GM06990 (cell line): ENCODE data around the gene CAMK1D.
A peak's percentile ranks its signal among the peaks of the same experiment; 100 is the strongest.

ENCODE experiments used
- DNase-seq: peaks from one replicate; pipeline ENCODE4 v3.0.0-alpha.2; 2011; ENCODE audit not compliant: insufficient read length; ENCODE audit errors: extremely low read depth
- H3K27me3 ChIP-seq: replicated peaks from 2 replicates; pipeline ENCODE4 v1.6.0; 2011; ENCODE audit warnings: low read length; ENCODE audit not compliant: control insufficient read depth, insufficient read depth
- H3K36me3 ChIP-seq: 2 replicates; pipeline ENCODE4 v1.5.1; 2011; ENCODE audit warnings: low read length; ENCODE audit not compliant: control insufficient read depth, insufficient read depth
- H3K4me3 ChIP-seq: replicated peaks from 2 replicates; pipeline ENCODE4 v1.5.1; 2011; ENCODE audit warnings: low read depth, mild to moderate bottlenecking, control low read depth, low read length
- CTCF ChIP-seq: IDR thresholded peaks from 2 replicates; pipeline ENCODE4 v1.5.1; 2011; ENCODE audit warnings: low read length, control low read depth, mild to moderate bottlenecking, inconsistent platforms; ENCODE audit not compliant: insufficient read depth, poor library complexity, severe bottlenecking

The CAMK1D gene

GRCh38 chr10:12843296-12843945 lies 494.1 kb downstream of the CAMK1D start:
- DNase-seq: no peak
- no peak for TF ChIP-seq CTCF
- Histone ChIP-seq H3K27me3 (no peaks in the 10 kb centered on the region), H3K4me3 (no peak overlapping the region), H3K36me3 (no peaks in the 10 kb centered on the region)

GRCh38 chr10:12844811-12845483 lies 495.6 kb downstream of the CAMK1D start:
- no peaks in the 10 kb centered on the region for H3K36me3 ChIP-seq
- no peak overlapping the region for H3K4me3 ChIP-seq
- no peak for TF ChIP-seq CTCF
- no peak for DNase-seq
- H3K27me3 ChIP-seq: no peaks in the 10 kb centered on the region; the same call in 1 of the 2 replicates

GRCh38 chr10:12846718-12847117 lies 497.4 kb downstream of the CAMK1D start:
- DNase-seq: no peak
- Histone ChIP-seq H3K27me3 (no peaks in the 10 kb centered on the region; the same call in 1 of the 2 replicates), H3K36me3 (no peaks in the 10 kb centered on the region), H3K4me3 (no peak overlapping the region)
- no peak for TF ChIP-seq CTCF

- no peak overlapping the region for H3K4me3 ChIP-seq
- peak; percentile 63 for TF ChIP-seq CTCF
- DNase-seq: no peak
Measured at GRCh38 chr10:12847361-12847975, 498.1 kb downstream of the CAMK1D start.

GRCh38 chr10:12848439-12849173 lies 499.3 kb downstream of the CAMK1D start:
- Histone ChIP-seq H3K36me3 (no peaks in the 10 kb centered on the region), H3K4me3 (no peak overlapping the region), H3K27me3 (no peaks in the 10 kb centered on the region; the same call in 1 of the 2 replicates)
- TF ChIP-seq CTCF: no peak
- DNase-seq: no peak

More at GRCh38 chr10:12847361-12847975, 498.1 kb downstream of the CAMK1D start:
- Histone ChIP-seq H3K36me3 (no peaks in the 10 kb centered on the region), H3K27me3 (no peaks in the 10 kb centered on the region; the same call in 1 of the 2 replicates)
